Activated naive CD4-positive, alpha-beta T cell treated with anti-CD3 and anti-CD28 coated beads, Interleukin-2, amount 10 ng/mL, durations not matched to agents 7 days and 5 days (primary cell): ENCODE data around the gene KSR2.

Source experiments
- CTCF ChIA-PET: fragments of 350-600 bp; sonication (Branson Sonifier 250); formaldehyde crosslinking; loops from one replicate; lab custom pipeline; 2021; ENCODE audit warnings: antibody characterized with exemption; lab: Charles Lee
- DNase-seq: peaks from one replicate; pipeline ENCODE4 v3.0.0-alpha.2; 2020
- H3K27ac Mint-ChIP-seq: one replicate; pipeline ENCODE4 v1.8.0; 2021; ENCODE audit warnings: mild to moderate bottlenecking, moderate library complexity, mixed read lengths
- H3K27me3 Mint-ChIP-seq: one replicate; pipeline ENCODE4 v1.8.0; 2021; ENCODE audit warnings: mild to moderate bottlenecking, mixed read lengths
- H3K36me3 Mint-ChIP-seq: one replicate; pipeline ENCODE4 v1.8.0; 2021; ENCODE audit warnings: mixed read lengths
- H3K4me1 Mint-ChIP-seq: one replicate; pipeline ENCODE4 v1.8.0; 2021; ENCODE audit warnings: mixed read lengths
- H3K4me3 Mint-ChIP-seq: one replicate; pipeline ENCODE4 v1.8.0; 2021; ENCODE audit warnings: mild to moderate bottlenecking, moderate library complexity, mixed read lengths
- H3K9me3 Mint-ChIP-seq: one replicate; pipeline ENCODE4 v1.8.0; 2021; ENCODE audit warnings: mixed read lengths

Gene KSR2

DNA sequence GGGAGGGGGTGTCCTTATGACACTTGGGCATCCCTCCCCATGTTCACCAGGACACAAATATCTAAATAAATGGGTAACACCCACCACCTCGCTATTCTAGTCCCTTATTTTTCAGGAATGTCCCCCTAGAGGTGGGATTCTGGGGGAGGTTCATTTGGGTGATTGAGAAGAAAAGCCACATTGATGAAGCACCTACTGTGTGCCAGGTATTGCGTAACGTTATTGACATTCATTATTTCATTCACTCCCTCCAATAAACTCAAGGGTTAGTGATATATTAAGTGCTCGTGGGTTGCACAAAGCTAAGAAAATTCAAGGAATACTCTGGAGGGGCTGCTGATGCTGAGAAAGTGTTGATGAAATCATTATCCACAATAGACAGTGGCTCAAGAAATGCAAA lies 514.8 kb downstream of the KSR2 start:
- Mint-ChIP-seq H3K4me1 (no peaks in the 10 kb centered on the region), H3K27ac (no peak overlapping the region), H3K4me3 (no peak overlapping the region), H3K36me3 (no peaks in the 10 kb centered on the region), H3K27me3 (no peaks in the 10 kb centered on the region), H3K9me3 (peaks cover 4% of the 10 kb centered on the region)
- no peak for DNase-seq
- CTCF ChIA-PET: interaction anchor here (0.6 kb wide), 1 partner anchor 154 kb away, joined by 3 read pairs; no protein-coding TSS in a partner anchor

DNA sequence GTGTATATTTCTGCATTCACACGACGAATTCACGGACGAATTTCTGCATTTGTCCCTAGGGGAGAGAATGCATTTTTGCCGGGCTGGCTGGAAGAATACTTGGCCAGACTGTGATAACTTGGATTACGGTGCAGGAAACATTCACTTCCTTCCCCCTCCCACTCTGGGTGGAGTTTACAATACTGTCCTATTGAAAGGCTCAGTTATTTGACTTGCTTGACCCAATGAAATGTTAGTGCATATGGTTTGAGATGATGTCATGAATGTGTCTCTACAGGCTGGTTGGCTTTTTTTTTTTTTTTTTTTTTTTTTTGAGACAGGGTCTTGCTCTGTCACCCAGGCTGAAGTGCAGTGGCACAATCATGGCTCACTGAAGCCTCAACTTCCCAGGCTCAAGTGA lies 516.7 kb downstream of the KSR2 start:
- H3K4me1 Mint-ChIP-seq: no peaks in the 10 kb centered on the region
- H3K9me3 Mint-ChIP-seq: peaks cover 8% of the 10 kb centered on the region
- H3K27ac Mint-ChIP-seq: no peak overlapping the region
- H3K4me3 Mint-ChIP-seq: no peak overlapping the region
- H3K27me3 Mint-ChIP-seq: no peaks in the 10 kb centered on the region
- CTCF ChIA-PET: no interaction called here
- DNase-seq: no peak
- no peaks in the 10 kb centered on the region for H3K36me3 Mint-ChIP-seq

DNA sequence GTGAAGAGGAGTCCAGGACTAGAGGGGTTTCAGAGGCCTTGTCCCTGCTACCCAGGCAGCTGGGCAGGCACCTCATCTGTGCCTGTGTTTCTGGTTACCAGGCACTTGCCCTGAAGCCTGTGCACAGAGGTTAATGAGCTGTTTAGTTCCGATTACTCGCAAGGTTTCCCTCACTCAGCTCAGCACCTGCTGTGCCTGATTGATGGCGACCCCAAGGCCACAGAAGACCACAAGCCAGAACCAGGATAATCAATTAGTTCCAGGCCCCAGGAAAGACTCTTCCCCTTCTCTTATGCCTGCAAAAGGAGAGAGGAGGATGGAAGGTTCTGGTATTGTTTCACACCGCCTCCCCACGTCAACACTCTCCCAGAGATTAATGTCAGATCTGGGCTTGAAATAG lies 518.6 kb downstream of the KSR2 start:
- CTCF ChIA-PET: no interaction called here
- DNase-seq: no peak
- H3K36me3 Mint-ChIP-seq: no peaks in the 10 kb centered on the region
- peaks cover 8% of the 10 kb centered on the region for H3K9me3 Mint-ChIP-seq
- H3K4me1 Mint-ChIP-seq: no peaks in the 10 kb centered on the region
- H3K27me3 Mint-ChIP-seq: no peaks in the 10 kb centered on the region
- H3K27ac Mint-ChIP-seq: no peak overlapping the region
- no peak overlapping the region for H3K4me3 Mint-ChIP-seq

DNA sequence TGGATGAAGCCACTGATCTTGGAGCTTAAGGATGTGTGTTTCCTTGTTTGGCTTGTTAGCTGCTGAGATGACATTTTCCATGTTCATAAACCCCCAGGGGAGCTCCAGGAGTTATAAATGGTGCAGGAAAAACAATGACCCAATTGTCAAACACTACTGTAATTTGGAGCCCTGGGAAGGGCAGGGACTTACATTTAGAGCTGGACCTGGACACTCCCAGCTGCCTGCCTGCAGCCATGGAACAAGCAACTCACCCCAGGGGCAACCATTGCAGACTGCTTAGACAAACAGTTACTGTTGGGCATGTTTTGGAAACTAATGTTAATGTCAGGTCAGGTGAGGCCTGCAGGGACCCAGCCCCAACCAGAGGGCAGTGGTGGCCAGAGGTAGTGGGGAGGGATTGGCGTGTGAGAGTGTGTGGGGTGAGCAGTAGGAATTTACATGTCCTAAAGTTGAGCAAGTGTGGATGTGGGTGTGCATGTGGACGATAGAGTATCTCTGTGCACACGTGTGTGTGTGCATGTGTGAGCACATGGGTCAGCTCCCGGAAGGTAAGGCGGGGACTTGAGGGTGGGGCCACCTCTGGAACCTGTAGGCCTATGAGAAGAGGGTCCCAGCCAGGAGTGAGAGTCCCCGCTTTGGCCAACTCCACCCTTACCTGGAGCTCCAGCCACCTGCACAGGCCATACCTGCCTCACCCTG lies 521.0 kb downstream of the KSR2 start:
- CTCF ChIA-PET: no interaction called here
- no peaks in the 10 kb centered on the region for H3K4me1 Mint-ChIP-seq
- H3K27ac Mint-ChIP-seq: no peak overlapping the region
- no peak for DNase-seq
- H3K4me3 Mint-ChIP-seq: no peak overlapping the region
- no peaks in the 10 kb centered on the region for H3K36me3 Mint-ChIP-seq
- peaks cover 4% of the 10 kb centered on the region for H3K9me3 Mint-ChIP-seq
- no peaks in the 10 kb centered on the region for H3K27me3 Mint-ChIP-seq

DNA sequence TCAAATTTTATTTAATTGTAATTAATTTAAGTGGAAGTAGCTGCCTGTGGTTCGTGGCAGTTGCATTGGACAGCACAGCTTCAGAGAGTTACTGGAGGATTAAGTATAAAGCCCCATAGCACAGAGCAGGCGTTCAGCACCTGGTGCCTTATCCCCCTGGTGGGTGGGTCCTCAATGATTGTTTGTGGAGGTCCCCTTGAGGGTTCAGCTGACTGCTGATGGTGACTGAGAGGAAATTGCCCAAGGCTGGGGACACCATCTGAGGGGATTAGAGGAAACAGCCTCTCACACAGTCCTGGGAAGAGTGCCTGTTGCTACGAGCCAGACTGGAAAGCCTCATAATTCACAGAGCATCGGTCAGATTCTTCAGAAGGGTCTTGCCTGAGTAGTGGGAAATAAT lies 524.0 kb downstream of the KSR2 start:
- no peak for DNase-seq
- Mint-ChIP-seq H3K36me3 (no peaks in the 10 kb centered on the region), H3K4me3 (no peak overlapping the region), H3K9me3 (peaks cover 4% of the 10 kb centered on the region), H3K27ac (no peak overlapping the region), H3K4me1 (no peaks in the 10 kb centered on the region), H3K27me3 (no peaks in the 10 kb centered on the region)
- CTCF ChIA-PET: no interaction called here

DNA sequence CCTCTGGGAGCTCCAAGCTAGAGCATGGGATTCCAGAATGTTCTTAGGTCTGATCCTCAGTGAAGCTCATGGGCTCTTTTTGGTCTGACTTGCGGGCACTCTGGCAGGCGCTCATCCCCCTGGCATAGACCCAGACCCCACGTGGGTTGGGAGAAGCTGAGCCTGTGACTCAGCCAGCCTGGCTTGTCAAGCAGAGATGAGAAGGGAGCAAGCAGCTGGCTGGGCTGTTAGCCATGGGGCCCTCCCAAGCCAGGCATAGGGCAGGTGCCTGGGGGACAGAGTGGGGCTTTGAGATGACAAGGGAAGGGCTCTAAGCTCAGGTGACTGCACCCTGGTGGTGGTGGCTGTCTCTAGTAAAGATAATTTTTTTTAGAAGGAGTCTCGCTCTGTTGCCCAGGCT lies 527.0 kb downstream of the KSR2 start:
- H3K9me3 Mint-ChIP-seq: no peaks in the 10 kb centered on the region
- DNase-seq: no peak
- H3K36me3 Mint-ChIP-seq: no peaks in the 10 kb centered on the region
- CTCF ChIA-PET: no interaction called here
- H3K27ac Mint-ChIP-seq: no peak overlapping the region
- no peaks in the 10 kb centered on the region for H3K27me3 Mint-ChIP-seq
- no peak overlapping the region for H3K4me3 Mint-ChIP-seq
- H3K4me1 Mint-ChIP-seq: no peaks in the 10 kb centered on the region

DNA sequence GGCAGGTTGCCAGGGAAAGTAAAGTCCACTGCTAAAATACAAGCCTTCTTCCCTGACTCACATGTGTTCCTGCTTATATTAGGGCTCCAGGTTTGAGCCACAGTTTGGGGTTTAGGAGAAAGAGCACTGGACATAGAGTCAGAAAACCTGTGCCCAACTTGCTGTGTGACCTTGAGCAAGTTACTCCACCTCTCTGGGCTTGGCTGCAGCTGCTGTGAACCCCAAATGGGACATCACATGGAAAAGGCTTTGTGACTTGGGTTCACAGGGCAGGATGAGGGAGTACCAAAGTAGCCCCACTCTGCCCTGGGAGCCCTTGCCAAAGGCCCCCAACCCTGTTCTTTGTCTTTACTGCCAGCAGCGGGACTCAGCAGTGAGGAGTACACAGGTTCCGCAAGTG lies 528.4 kb downstream of the KSR2 start:
- Mint-ChIP-seq H3K27ac (no peak overlapping the region), H3K36me3 (no peaks in the 10 kb centered on the region), H3K9me3 (no peaks in the 10 kb centered on the region), H3K27me3 (no peaks in the 10 kb centered on the region), H3K4me1 (no peaks in the 10 kb centered on the region), H3K4me3 (no peak overlapping the region)
- CTCF ChIA-PET: no interaction called here
- no peak for DNase-seq

DNA sequence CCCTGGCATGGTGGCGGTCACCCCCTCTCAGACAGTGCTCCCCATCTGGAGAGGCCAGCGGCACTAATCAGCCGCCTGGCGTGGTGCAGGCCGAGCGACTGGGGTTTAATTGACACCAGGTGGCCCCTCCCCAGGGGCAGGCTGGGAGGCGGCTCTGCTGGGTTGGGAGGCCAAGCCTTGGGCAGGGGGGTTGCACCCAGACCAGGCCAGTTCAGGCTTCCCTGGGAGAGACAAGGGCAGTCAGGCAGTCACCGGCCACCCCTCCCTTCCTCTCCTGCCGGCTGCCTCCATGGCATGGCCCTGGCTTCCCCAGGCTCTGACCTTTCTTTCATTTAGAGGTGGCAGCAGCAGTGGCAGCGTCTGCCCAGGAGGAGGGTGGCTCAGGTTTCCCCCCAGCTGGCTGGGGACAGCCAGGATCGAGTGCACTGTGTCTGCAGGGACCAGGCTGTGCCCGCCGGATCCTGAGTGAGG lies 529.2 kb downstream of the KSR2 start:
- H3K4me3 Mint-ChIP-seq: no peak overlapping the region
- H3K36me3 Mint-ChIP-seq: no peaks in the 10 kb centered on the region
- H3K27ac Mint-ChIP-seq: no peak overlapping the region
- H3K9me3 Mint-ChIP-seq: no peaks in the 10 kb centered on the region
- DNase-seq: no peak
- H3K27me3 Mint-ChIP-seq: no peaks in the 10 kb centered on the region
- CTCF ChIA-PET: no interaction called here
- no peaks in the 10 kb centered on the region for H3K4me1 Mint-ChIP-seq

DNA sequence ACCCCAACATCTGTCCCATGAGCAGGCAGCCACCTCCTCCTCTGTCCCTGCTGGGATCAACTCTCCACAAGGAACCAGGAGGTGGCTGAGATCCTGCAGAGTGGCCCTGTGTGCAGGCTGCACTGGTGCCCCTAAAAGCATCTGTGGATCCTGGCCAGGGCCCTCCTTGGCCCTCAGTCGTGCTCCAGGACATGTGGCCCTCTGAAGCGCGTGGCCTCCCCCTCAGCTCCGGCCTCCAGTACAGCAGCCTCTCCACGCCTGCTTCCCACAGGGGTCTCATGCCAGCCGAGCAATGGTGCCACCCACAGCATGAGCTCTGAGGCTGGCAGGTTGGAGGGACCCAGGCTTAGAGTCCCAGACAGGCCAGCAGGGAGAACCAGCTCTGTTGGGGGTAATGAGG lies 530.0 kb downstream of the KSR2 start:
- Mint-ChIP-seq H3K27ac (no peak overlapping the region), H3K4me3 (no peak overlapping the region), H3K36me3 (no peaks in the 10 kb centered on the region), H3K4me1 (no peaks in the 10 kb centered on the region), H3K27me3 (no peaks in the 10 kb centered on the region), H3K9me3 (no peaks in the 10 kb centered on the region)
- CTCF ChIA-PET: no interaction called here
- no peak for DNase-seq

DNA sequence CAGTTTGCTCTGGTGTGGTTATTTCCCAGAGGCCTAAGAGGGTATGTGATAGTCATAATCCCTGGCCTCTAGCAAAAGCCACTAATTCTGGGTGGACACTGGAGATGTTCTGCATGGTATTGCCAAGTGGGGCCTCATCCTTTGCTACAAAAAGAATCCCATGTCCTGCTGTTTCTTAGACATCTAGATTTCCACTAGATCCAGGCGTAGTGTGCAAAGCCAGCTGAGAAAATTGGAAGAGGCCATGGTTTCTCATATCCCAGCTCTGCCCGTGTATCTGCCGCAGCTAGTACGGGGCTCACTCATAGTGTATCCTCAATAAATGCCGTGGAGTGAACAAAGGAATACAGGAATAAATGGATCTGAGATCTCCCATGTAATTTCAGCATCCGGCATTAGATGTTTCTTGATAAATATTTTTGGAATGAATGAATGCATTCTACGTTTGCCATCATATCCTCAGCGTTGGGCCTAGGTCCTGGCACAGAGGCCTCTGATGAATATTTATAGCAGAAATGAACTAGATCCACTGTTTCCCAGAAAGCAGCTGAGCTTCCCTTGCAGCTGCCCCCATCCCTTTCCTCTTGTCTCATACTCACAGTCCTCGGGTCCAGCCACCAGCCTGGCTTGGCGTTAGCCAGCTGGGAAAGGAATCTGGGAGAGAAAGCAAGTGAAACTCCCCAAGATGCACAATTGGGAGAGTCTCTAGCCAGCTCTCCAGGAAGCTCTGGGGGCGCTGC lies 531.1 kb downstream of the KSR2 start:
- Mint-ChIP-seq H3K27ac (no peak overlapping the region), H3K27me3 (no peaks in the 10 kb centered on the region), H3K4me3 (no peak overlapping the region), H3K9me3 (no peaks in the 10 kb centered on the region), H3K36me3 (no peaks in the 10 kb centered on the region), H3K4me1 (no peaks in the 10 kb centered on the region)
- DNase-seq: no peak
- CTCF ChIA-PET: no interaction called here

DNA sequence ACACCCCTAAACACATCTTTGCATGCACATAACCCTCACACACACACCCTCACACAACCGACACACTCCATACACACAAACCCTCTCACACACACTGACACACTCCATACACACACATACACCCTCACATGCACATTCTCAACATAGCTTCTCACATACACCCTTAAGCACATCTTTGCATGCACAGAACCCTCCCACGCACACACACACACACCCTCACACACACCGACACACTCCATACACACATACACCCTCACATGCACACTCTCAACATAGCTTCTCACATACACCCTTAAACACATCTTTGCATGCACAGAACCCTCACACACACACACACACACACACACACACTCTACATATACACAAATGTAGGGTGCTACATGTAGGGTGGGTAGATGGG lies 534.9 kb downstream of the KSR2 start:
- CTCF ChIA-PET: no interaction called here
- H3K4me1 Mint-ChIP-seq: no peaks in the 10 kb centered on the region
- no peaks in the 10 kb centered on the region for H3K9me3 Mint-ChIP-seq
- H3K4me3 Mint-ChIP-seq: no peak overlapping the region
- no peak for DNase-seq
- H3K36me3 Mint-ChIP-seq: no peaks in the 10 kb centered on the region
- H3K27ac Mint-ChIP-seq: no peak overlapping the region
- H3K27me3 Mint-ChIP-seq: no peaks in the 10 kb centered on the region

DNA sequence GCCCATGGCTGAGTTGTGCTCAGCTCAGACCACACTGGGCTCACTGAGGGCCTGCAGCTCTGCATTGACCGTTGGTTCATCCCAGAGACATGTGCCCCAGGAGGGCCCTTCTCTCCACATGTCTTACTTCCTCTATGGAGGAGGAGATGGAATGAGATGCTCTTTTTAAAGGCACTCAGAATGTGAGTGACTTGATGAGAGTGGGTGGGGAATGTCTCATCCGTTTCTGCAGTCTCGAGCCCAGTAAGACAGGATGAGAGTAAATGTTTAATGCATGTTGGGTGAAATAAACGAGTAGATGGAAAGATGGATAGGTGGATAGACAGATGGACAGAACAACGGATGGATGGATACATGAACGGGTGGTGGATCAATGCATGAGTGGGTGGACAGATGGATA lies 538.5 kb downstream of the KSR2 start:
- H3K9me3 Mint-ChIP-seq: peaks cover 8% of the 10 kb centered on the region
- no peak for DNase-seq
- no peaks in the 10 kb centered on the region for H3K36me3 Mint-ChIP-seq
- CTCF ChIA-PET: no interaction called here
- H3K4me3 Mint-ChIP-seq: no peak overlapping the region
- H3K4me1 Mint-ChIP-seq: no peaks in the 10 kb centered on the region
- H3K27ac Mint-ChIP-seq: no peak overlapping the region
- no peaks in the 10 kb centered on the region for H3K27me3 Mint-ChIP-seq

DNA sequence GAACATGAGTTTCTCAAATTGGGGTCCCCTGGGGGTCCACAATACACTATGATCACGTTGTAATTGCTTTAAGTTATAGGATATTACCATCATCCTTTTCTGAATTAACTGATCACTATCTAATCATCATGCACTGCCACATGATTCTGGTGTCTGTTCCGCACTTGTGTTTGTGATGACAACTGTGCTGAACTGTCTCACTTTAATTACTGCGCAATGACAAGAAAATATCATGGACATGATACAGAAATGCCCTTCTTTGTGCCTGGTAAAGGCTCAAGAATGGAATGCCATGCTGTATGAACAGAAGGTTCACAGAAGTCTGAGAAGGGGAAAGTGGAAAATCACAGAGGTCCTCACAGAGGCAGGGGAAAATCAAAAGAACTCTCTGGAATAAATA lies 541.6 kb downstream of the KSR2 start:
- no peak for DNase-seq
- CTCF ChIA-PET: no interaction called here
- H3K9me3 Mint-ChIP-seq: peaks cover 10% of the 10 kb centered on the region

DNA sequence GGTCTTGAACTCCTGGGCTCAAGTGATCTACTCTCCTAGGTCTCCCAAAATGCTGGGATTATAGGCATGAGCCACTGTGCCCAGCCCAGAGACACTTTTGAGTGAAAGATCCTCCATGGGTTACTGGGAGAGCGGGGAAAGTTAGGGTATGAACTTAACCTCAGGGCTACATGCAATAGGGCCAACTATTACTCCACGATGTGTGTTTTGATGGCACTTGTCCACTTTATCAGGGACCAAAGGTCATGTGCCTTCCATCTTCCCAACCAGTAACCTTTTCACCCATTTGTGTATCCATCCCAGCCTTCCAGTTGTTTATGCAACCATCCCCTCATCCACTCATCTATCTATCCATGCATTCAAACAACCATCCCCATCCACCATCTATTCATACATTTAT lies 546.8 kb downstream of the KSR2 start:
- no peaks in the 10 kb centered on the region for H3K4me1 Mint-ChIP-seq
- no peak overlapping the region for H3K27ac Mint-ChIP-seq
- H3K36me3 Mint-ChIP-seq: no peaks in the 10 kb centered on the region
- H3K4me3 Mint-ChIP-seq: no peak overlapping the region
- H3K27me3 Mint-ChIP-seq: no peaks in the 10 kb centered on the region
- H3K9me3 Mint-ChIP-seq: peaks cover 7% of the 10 kb centered on the region
- no peak for DNase-seq
- CTCF ChIA-PET: no interaction called here

More for the DNA sequence above, 541.6 kb downstream of the KSR2 start:
- Mint-ChIP-seq H3K36me3 (no peaks in the 10 kb centered on the region), H3K4me1 (no peaks in the 10 kb centered on the region), H3K27ac (no peak overlapping the region), H3K27me3 (no peaks in the 10 kb centered on the region), H3K4me3 (no peak overlapping the region)

DNA sequence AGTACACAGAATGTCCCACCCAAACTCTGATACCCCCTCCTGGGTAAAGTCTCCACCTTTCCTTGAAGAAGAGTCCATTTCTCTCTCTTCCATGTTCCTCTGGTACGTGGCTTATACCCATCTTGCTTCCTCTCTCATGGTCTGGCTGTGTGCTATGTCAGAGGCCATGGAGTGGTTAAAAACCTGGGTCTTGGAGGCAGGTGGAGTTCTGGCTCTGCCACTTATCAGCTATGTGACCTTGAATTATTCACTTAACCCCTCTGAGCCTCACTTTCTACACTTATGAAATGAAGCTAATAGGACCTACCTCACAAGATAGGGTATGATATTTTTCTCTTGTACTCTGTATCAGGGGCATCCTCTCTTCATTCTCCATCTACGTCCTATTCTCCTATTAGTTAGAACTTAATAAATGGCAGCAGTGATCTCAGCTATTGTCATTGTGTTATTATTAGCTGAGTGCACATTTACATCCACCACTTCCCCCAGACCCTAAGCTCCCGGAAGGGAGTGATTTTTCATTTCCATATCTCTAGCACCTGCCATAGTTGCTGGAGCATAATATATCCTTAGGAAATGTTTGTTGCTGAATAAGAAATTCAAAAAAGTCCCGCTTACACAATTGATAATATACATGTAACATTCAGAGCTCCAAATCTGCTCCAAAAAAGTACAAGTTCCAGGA lies 547.6 kb downstream of the KSR2 start:
- CTCF ChIA-PET: no interaction called here
- Mint-ChIP-seq H3K9me3 (peaks cover 7% of the 10 kb centered on the region), H3K27ac (no peak overlapping the region), H3K27me3 (no peaks in the 10 kb centered on the region), H3K4me3 (no peak overlapping the region), H3K36me3 (no peaks in the 10 kb centered on the region), H3K4me1 (no peaks in the 10 kb centered on the region)
- DNase-seq: no peak
